CD14-positive monocyte (primary cell): Measurements from ENCODE around the gene CDKAL1. TPM values are rescaled to one million over a fixed set of nuclear protein-coding genes. Genes with fewer than 3 reads are reported as not detected.

Experiments used
- DNase-seq, 3 donors: peaks; one replicate each; pipeline ENCODE4 v3.0.0-alpha.2; 2011 to 2022
- H2AFZ ChIP-seq: 2 replicates; pipeline ENCODE4 v1.6.0; 2012; ENCODE audit warnings: mild to moderate bottlenecking, low read depth, low read length, inconsistent platforms; ENCODE audit not compliant: insufficient read depth, poor library complexity, severe bottlenecking
- H3K27ac ChIP-seq, 2 donors: 1 replicate in 1 of 2; 2 replicates in 1 of 2; pipeline ENCODE4 v1.5.1; 2012 to 2013; ENCODE audit warnings: low read length in 2 of 2, control low read depth in 1 of 2, inconsistent platforms in 1 of 2, low read depth in 1 of 2, mild to moderate bottlenecking in 1 of 2
- H3K27me3 ChIP-seq, 2 donors: one replicate each; pipeline versions ENCODE4 v1.6.0 to v1.6.1; 2011 to 2013; ENCODE audit warnings: low read length in 2 of 2; ENCODE audit not compliant: control insufficient read depth in 2 of 2, insufficient read depth in 2 of 2
- H3K36me3 ChIP-seq, 2 donors: replicated peaks in 1 of 2; 1 replicate in 1 of 2; 2 replicates in 1 of 2; pipeline versions ENCODE4 v1.5.1 to v1.6.1; 2012 to 2013; ENCODE audit warnings: low read length in 2 of 2, control low read depth in 1 of 2, inconsistent platforms in 1 of 2, mild to moderate bottlenecking in 1 of 2; ENCODE audit not compliant: insufficient read depth in 2 of 2, control insufficient read depth in 1 of 2
- H3K4me1 ChIP-seq, 2 donors: 1 replicate in 1 of 2; 2 replicates in 1 of 2; pipeline versions ENCODE4 v1.5.1 to v1.6.1; 2012 to 2013; ENCODE audit warnings: low read length in 2 of 2, control low read depth in 1 of 2, inconsistent platforms in 1 of 2, mild to moderate bottlenecking in 1 of 2, moderate library complexity in 1 of 2; ENCODE audit not compliant: insufficient read depth in 2 of 2, control insufficient read depth in 1 of 2
- H3K4me2 ChIP-seq: replicated peaks from 2 replicates; pipeline ENCODE3; 2012; ENCODE audit warnings: low read length, moderate library complexity, mild to moderate bottlenecking; ENCODE audit not compliant: poor library complexity, severe bottlenecking; ENCODE audit errors: extremely low read depth
- H3K4me3 ChIP-seq, 3 experiments: fragments of 200-600 bp in 1 of 3; sonication (generic) in 1 of 3; replicated peaks in 1 of 3; 1 replicate in 2 of 3; 2 replicates in 1 of 3; pipeline ENCODE4 v1.5.1; 2011 to 2013; ENCODE audit warnings: low read length in 3 of 3, mild to moderate bottlenecking in 3 of 3, control low read depth in 2 of 3, low read depth in 2 of 3, inconsistent platforms in 1 of 3, moderate library complexity in 1 of 3
- H3K79me2 ChIP-seq: 2 replicates; pipeline ENCODE4 v1.6.0; 2012; ENCODE audit warnings: mild to moderate bottlenecking, control low read depth, inconsistent platforms, low read length, moderate library complexity; ENCODE audit not compliant: insufficient read depth
- H3K9ac ChIP-seq: 2 replicates; pipeline ENCODE4 v1.6.0; 2017; ENCODE audit warnings: low read length, mild to moderate bottlenecking; ENCODE audit not compliant: insufficient read depth, poor library complexity, severe bottlenecking
- H3K9me3 ChIP-seq, 2 donors: replicated peaks in 1 of 2; 1 replicate in 1 of 2; 2 replicates in 1 of 2; pipeline versions ENCODE4 v1.5.1 to v1.6.1; 2012 to 2013; ENCODE audit warnings: low read length in 2 of 2, control low read depth in 1 of 2; ENCODE audit not compliant: control insufficient read depth in 1 of 2, insufficient read depth in 1 of 2
- H4K20me1 ChIP-seq: 2 replicates; pipeline ENCODE4 v1.6.0; 2012; ENCODE audit warnings: mild to moderate bottlenecking, low read length, control low read depth, moderate library complexity; ENCODE audit not compliant: insufficient read depth
- H3K27ac Mint-ChIP-seq, 7 donors: one replicate each; pipeline ENCODE4 v1.8.0; 2020; ENCODE audit warnings: mild to moderate bottlenecking in 7 of 7, mixed read lengths in 7 of 7, moderate library complexity in 6 of 7, inconsistent platforms in 2 of 7
- H3K27me3 Mint-ChIP-seq, 3 donors: one replicate each; pipeline ENCODE4 v1.8.0; 2021 to 2022; ENCODE audit warnings: low read depth in 3 of 3, mild to moderate bottlenecking in 3 of 3, mixed read lengths in 3 of 3, moderate library complexity in 3 of 3, inconsistent platforms in 1 of 3
- H3K36me3 Mint-ChIP-seq, 2 donors: one replicate each; pipeline ENCODE4 v1.8.0; 2020; ENCODE audit warnings: mixed read lengths in 2 of 2, inconsistent platforms in 1 of 2, mild to moderate bottlenecking in 1 of 2
- H3K4me1 Mint-ChIP-seq: one replicate; pipeline ENCODE4 v1.8.0; 2020; ENCODE audit warnings: mild to moderate bottlenecking, mixed read lengths
- H3K4me3 Mint-ChIP-seq, 2 donors: one replicate each; pipeline ENCODE4 v1.8.0; 2020; ENCODE audit warnings: mild to moderate bottlenecking in 2 of 2, mixed read lengths in 2 of 2, moderate library complexity in 1 of 2
- H3K9me3 Mint-ChIP-seq, 7 donors: one replicate each; pipeline ENCODE4 v1.8.0; 2020 to 2022; ENCODE audit warnings: mixed read lengths in 7 of 7, mild to moderate bottlenecking in 6 of 7, moderate library complexity in 6 of 7, inconsistent platforms in 2 of 7
- CTCF ChIP-seq: fragments of 200-600 bp; IDR thresholded peaks from one replicate; pipeline ENCODE4 v1.8.0; 2022; ENCODE audit warnings: antibody characterized with exemption, mild to moderate bottlenecking
- WGBS: methylation state at CpG from one replicate; pipeline ENCODE4 v1.1.5; 2013; ENCODE audit warnings: missing lambda C conversion rate; ENCODE audit not compliant: insufficient coverage; 5-methylcytosine and 5-hydroxymethylcytosine counted together
- intact Hi-C, 2 donors: fragments of 100-400 bp; cut with micrococcal nuclease; formaldehyde crosslinking; loops; one replicate each; pipeline versions ENCODE4 v1.15.0 to v1.15.1; 2023
- polyA plus RNA-seq, 3 donors: library from polyadenylated mRNA; depleted of rRNA in 1 of 3; unstranded in 2 of 3; stranded (reverse) in 1 of 3; fragments of 300-500 nt in 2 of 3; fragments of >200 nt in 1 of 3; fragmentation: Illumina TruSeq in 2 of 3; gene quantifications; 1 replicate in 2 of 3; 2 replicates in 1 of 3; pipeline ENCODE4 v1.2.3, GENCODE V29; 2012 to 2021

The CDKAL1 gene
- polyA plus RNA-seq, 3 donors: 3.2 to 12.4 (median 8.3) TPM

- Histone ChIP-seq H3K9ac (no peak overlapping the region), H3K27ac (no peak overlapping the region), H3K36me3 (no peaks in the 10 kb centered on the region), H3K4me3 (no peak overlapping the region), H2AFZ (no peak overlapping the region), H3K4me2 (no peak overlapping the region), H3K27me3 (no peaks in the 10 kb centered on the region), H3K4me1 (no peaks in the 10 kb centered on the region), H3K9me3 (peaks cover 0 to 5% of the 10 kb centered on the region in 2 donors), H3K79me2 (no peaks in the 10 kb centered on the region), H4K20me1 (no peaks in the 10 kb centered on the region)
- Mint-ChIP-seq H3K27ac (peak overlapping the region in 1 of 7 donors; percentile 23), H3K4me1 (no peaks in the 10 kb centered on the region), H3K27me3 (no peaks in the 10 kb centered on the region), H3K4me3 (no peak overlapping the region), H3K36me3 (peaks cover 10% of the 10 kb centered on the region in 2 donors), H3K9me3 (peaks cover 0 to 5% (median 0%) of the 10 kb centered on the region in 7 donors)
- TF ChIP-seq CTCF: no peak
- DNase-seq: no peak
- intact Hi-C loops: no loop called here
- WGBS: 100% methylated on average over 2 of the region's 6 CpGs
These were observed 606.7 kb downstream of the CDKAL1 start for GRCh38 chr6:21140966-21141365.

- Histone ChIP-seq H3K9me3 (peaks cover 0 to 5% of the 10 kb centered on the region in 2 donors), H2AFZ (no peak overlapping the region), H3K9ac (no peak overlapping the region), H3K4me3 (no peak overlapping the region), H3K27ac (no peak overlapping the region), H3K36me3 (no peaks in the 10 kb centered on the region), H4K20me1 (no peaks in the 10 kb centered on the region), H3K79me2 (no peaks in the 10 kb centered on the region), H3K27me3 (no peaks in the 10 kb centered on the region), H3K4me2 (no peak overlapping the region), H3K4me1 (no peaks in the 10 kb centered on the region)
- Mint-ChIP-seq H3K4me1 (no peaks in the 10 kb centered on the region), H3K27me3 (no peaks in the 10 kb centered on the region), H3K9me3 (peaks cover 0 to 5% (median 0%) of the 10 kb centered on the region in 7 donors), H3K27ac (no peak overlapping the region), H3K36me3 (peaks cover 10% of the 10 kb centered on the region in 2 donors), H3K4me3 (no peak overlapping the region)
- no peak for TF ChIP-seq CTCF
- intact Hi-C loops: no loop called here
- DNase-seq: no peak
- WGBS: no CpG with 5 or more reads among the region's 1 CpG
These were observed 607.5 kb downstream of the CDKAL1 start for GRCh38 chr6:21141616-21142303.
